ENCODE data around the gene PHACTR3. TPM values are rescaled to one million over a fixed set of nuclear protein-coding genes. Genes with fewer than 3 reads are reported as not detected.

Gene PHACTR3
- total RNA-seq, 5 donors from 2014 or later (not counting 1 experiment from before 2014, with no cell fraction given), result not detected

GRCh38 chr20:59752101-59752586 is 147.8 kb downstream of the PHACTR3 start:
- Mint-ChIP-seq H3K27ac (no peak overlapping the region), H3K27me3 (peaks cover 6 to 8% of the 10 kb centered on the region in 2 donors), H3K36me3 (no peaks in the 10 kb centered on the region), H3K9me3 (no peaks in the 10 kb centered on the region), H3K4me3 (no peak overlapping the region), H3K4me1 (no peaks in the 10 kb centered on the region)
- Histone ChIP-seq H3K9me3 (no peaks in the 10 kb centered on the region), H3K4me3 (ENCODE audit: control insufficient read depth in 1 of 2, extremely low read depth in 1 of 2, low read length in 1 of 2) (no peak overlapping the region), H3K36me3 (ENCODE audit: control insufficient read depth in 2 of 2, extremely low read depth in 1 of 2, insufficient read depth in 1 of 2, low read length in 1 of 2) (no peaks in the 10 kb centered on the region), H3K4me1 (ENCODE audit: control insufficient read depth in 1 of 2, extremely low read depth in 1 of 2, insufficient read depth in 2 of 2, low read length in 2 of 2) (no peaks in the 10 kb centered on the region), H3K27ac (ENCODE audit: low read length) (no peak overlapping the region), H3K27me3 (replicated peaks in 1 of 2; ENCODE audit: control insufficient read depth in 2 of 2, extremely low read depth in 1 of 2, insufficient read depth in 2 of 2, low read length in 1 of 2) (peaks cover 0 to 35% of the 10 kb centered on the region in 2 experiments)
- POLR2A ChIA-PET, result no interaction called here
- DNase-seq (peak in 1 of 35 experiments; percentile 24), ATAC-seq (replicated peaks in 1 of 4) (no peak)
- WGBS (ENCODE audit: insufficient coverage), result 31% methylated on average over 16 of the region's 17 CpGs
- CTCF ChIA-PET, result no interaction called here

- Mint-ChIP-seq H3K27me3 (peaks cover 6 to 8% of the 10 kb centered on the region in 2 donors), H3K9me3 (no peaks in the 10 kb centered on the region), H3K36me3 (no peaks in the 10 kb centered on the region), H3K4me1 (no peaks in the 10 kb centered on the region), H3K27ac (no peak overlapping the region), H3K4me3 (no peak overlapping the region)
- ATAC-seq (replicated peaks in 1 of 4) (no peak), DNase-seq (no peak)
- no peaks in the 10 kb centered on the region for H3K4me1 ChIP-seq (ENCODE audit: control insufficient read depth in 1 of 2, extremely low read depth in 1 of 2, insufficient read depth in 2 of 2, low read length in 2 of 2)
- CTCF ChIA-PET, result interaction anchor here in 1 of 2 donors (0.7 kb wide), 1 partner anchor 115 kb away, joined by 3 read pairs; no protein-coding TSS in a partner anchor
- H3K27ac ChIP-seq (ENCODE audit: low read length), result no peak overlapping the region
- H3K36me3 ChIP-seq (ENCODE audit: control insufficient read depth in 2 of 2, extremely low read depth in 1 of 2, insufficient read depth in 1 of 2, low read length in 1 of 2), result no peaks in the 10 kb centered on the region
- H3K27me3 ChIP-seq (replicated peaks in 1 of 2; ENCODE audit: control insufficient read depth in 2 of 2, extremely low read depth in 1 of 2, insufficient read depth in 2 of 2, low read length in 1 of 2), result peaks cover 0 to 33% of the 10 kb centered on the region in 2 experiments
- POLR2A ChIA-PET, result no interaction called here
- no peak overlapping the region for H3K4me3 ChIP-seq (ENCODE audit: control insufficient read depth in 1 of 2, extremely low read depth in 1 of 2, low read length in 1 of 2)
- 65% methylated on average over 13 of the region's 20 CpGs for WGBS (ENCODE audit: insufficient coverage)
- H3K9me3 ChIP-seq, result no peaks in the 10 kb centered on the region
These were observed 148.5 kb downstream of the PHACTR3 start for GRCh38 chr20:59752704-59753460.

- no peaks in the 10 kb centered on the region for H3K4me1 ChIP-seq (ENCODE audit: control insufficient read depth in 1 of 2, extremely low read depth in 1 of 2, insufficient read depth in 2 of 2, low read length in 2 of 2)
- POLR2A ChIA-PET, result no interaction called here
- no peak overlapping the region for H3K4me3 ChIP-seq (ENCODE audit: control insufficient read depth in 1 of 2, extremely low read depth in 1 of 2, low read length in 1 of 2)
- peaks cover 6 to 8% of the 10 kb centered on the region in 2 donors for H3K27me3 Mint-ChIP-seq
- peaks cover 0 to 33% of the 10 kb centered on the region in 2 experiments for H3K27me3 ChIP-seq (replicated peaks in 1 of 2; ENCODE audit: control insufficient read depth in 2 of 2, extremely low read depth in 1 of 2, insufficient read depth in 2 of 2, low read length in 1 of 2)
- H3K36me3 Mint-ChIP-seq, result no peaks in the 10 kb centered on the region
- no peaks in the 10 kb centered on the region for H3K9me3 ChIP-seq
- no peaks in the 10 kb centered on the region for H3K4me1 Mint-ChIP-seq
- DNase-seq (no peak), ATAC-seq (replicated peaks in 1 of 4) (no peak)
- H3K9me3 Mint-ChIP-seq, result no peaks in the 10 kb centered on the region
- no peak overlapping the region for H3K27ac ChIP-seq (ENCODE audit: low read length)
- H3K27ac Mint-ChIP-seq, result no peak overlapping the region
- 72% methylated on average over 9 of the region's 10 CpGs for WGBS (ENCODE audit: insufficient coverage)
- H3K36me3 ChIP-seq (ENCODE audit: control insufficient read depth in 2 of 2, extremely low read depth in 1 of 2, insufficient read depth in 1 of 2, low read length in 1 of 2), result no peaks in the 10 kb centered on the region
- CTCF ChIA-PET, result no interaction called here
- no peak overlapping the region for H3K4me3 Mint-ChIP-seq
These were observed 149.5 kb downstream of the PHACTR3 start for GRCh38 chr20:59753836-59754235.

GRCh38 chr20:59754551-59754950 is 150.2 kb downstream of the PHACTR3 start:
- no peaks in the 10 kb centered on the region for H3K36me3 Mint-ChIP-seq
- no peak overlapping the region for H3K4me3 ChIP-seq (ENCODE audit: control insufficient read depth in 1 of 2, extremely low read depth in 1 of 2, low read length in 1 of 2)
- no peak for DNase-seq
- H3K9me3 ChIP-seq, result no peaks in the 10 kb centered on the region
- POLR2A ChIA-PET, result no interaction called here
- CTCF ChIA-PET, result no interaction called here
- H3K4me3 Mint-ChIP-seq, result no peak overlapping the region
- no peak for ATAC-seq (replicated peaks in 1 of 4)
- H3K27me3 Mint-ChIP-seq, result peaks cover 6 to 8% of the 10 kb centered on the region in 2 donors
- no peaks in the 10 kb centered on the region for H3K36me3 ChIP-seq (ENCODE audit: control insufficient read depth in 2 of 2, extremely low read depth in 1 of 2, insufficient read depth in 1 of 2, low read length in 1 of 2)
- no peak overlapping the region for H3K27ac Mint-ChIP-seq
- H3K9me3 Mint-ChIP-seq, result no peaks in the 10 kb centered on the region
- H3K4me1 ChIP-seq (ENCODE audit: control insufficient read depth in 1 of 2, extremely low read depth in 1 of 2, insufficient read depth in 2 of 2, low read length in 2 of 2), result no peaks in the 10 kb centered on the region
- 59% methylated on average over 9 of the region's 9 CpGs for WGBS (ENCODE audit: insufficient coverage)
- no peak overlapping the region for H3K27ac ChIP-seq (ENCODE audit: low read length)
- H3K27me3 ChIP-seq (replicated peaks in 1 of 2; ENCODE audit: control insufficient read depth in 2 of 2, extremely low read depth in 1 of 2, insufficient read depth in 2 of 2, low read length in 1 of 2), result peaks cover 0 to 33% of the 10 kb centered on the region in 2 experiments
- H3K4me1 Mint-ChIP-seq, result no peaks in the 10 kb centered on the region

GRCh38 chr20:59756241-59756640 is 151.9 kb downstream of the PHACTR3 start:
- Histone ChIP-seq H3K27ac (ENCODE audit: low read length) (no peak overlapping the region), H3K36me3 (ENCODE audit: control insufficient read depth in 2 of 2, extremely low read depth in 1 of 2, insufficient read depth in 1 of 2, low read length in 1 of 2) (no peaks in the 10 kb centered on the region), H3K9me3 (no peaks in the 10 kb centered on the region), H3K27me3 (replicated peaks in 1 of 2; ENCODE audit: control insufficient read depth in 2 of 2, extremely low read depth in 1 of 2, insufficient read depth in 2 of 2, low read length in 1 of 2) (peaks cover 0 to 22% of the 10 kb centered on the region in 2 experiments), H3K4me1 (ENCODE audit: control insufficient read depth in 1 of 2, extremely low read depth in 1 of 2, insufficient read depth in 2 of 2, low read length in 2 of 2) (no peaks in the 10 kb centered on the region), H3K4me3 (ENCODE audit: control insufficient read depth in 1 of 2, extremely low read depth in 1 of 2, low read length in 1 of 2) (no peak overlapping the region)
- H3K36me3 Mint-ChIP-seq, result no peaks in the 10 kb centered on the region
- ChIA-PET CTCF (no interaction called here), POLR2A (no interaction called here)
- H3K4me3 Mint-ChIP-seq, result no peak overlapping the region
- ATAC-seq (replicated peaks in 1 of 4) (no peak), DNase-seq (no peak)
- no peaks in the 10 kb centered on the region for H3K4me1 Mint-ChIP-seq
- H3K27ac Mint-ChIP-seq, result no peak overlapping the region
- H3K27me3 Mint-ChIP-seq, result peaks cover 6% of the 10 kb centered on the region in 2 donors
- WGBS (ENCODE audit: insufficient coverage), result 94% methylated on average over 10 of the region's 18 CpGs
- no peaks in the 10 kb centered on the region for H3K9me3 Mint-ChIP-seq

- H3K4me3 Mint-ChIP-seq, result no peak overlapping the region
- CTCF ChIA-PET, result no interaction called here
These were observed 159.7 kb downstream of the PHACTR3 start for GRCh38 chr20:59764037-59764436.

More at GRCh38 chr20:59764037-59764436, 159.7 kb downstream of the PHACTR3 start:
- Histone ChIP-seq H3K27ac (ENCODE audit: low read length) (no peak overlapping the region), H3K4me1 (ENCODE audit: control insufficient read depth in 1 of 2, extremely low read depth in 1 of 2, insufficient read depth in 2 of 2, low read length in 2 of 2) (no peaks in the 10 kb centered on the region), H3K9me3 (no peaks in the 10 kb centered on the region), H3K27me3 (replicated peaks in 1 of 2; ENCODE audit: control insufficient read depth in 2 of 2, extremely low read depth in 1 of 2, insufficient read depth in 2 of 2, low read length in 1 of 2) (peaks cover 0 to 18% of the 10 kb centered on the region in 2 experiments), H3K36me3 (ENCODE audit: control insufficient read depth in 2 of 2, extremely low read depth in 1 of 2, insufficient read depth in 1 of 2, low read length in 1 of 2) (no peaks in the 10 kb centered on the region), H3K4me3 (ENCODE audit: control insufficient read depth in 1 of 2, extremely low read depth in 1 of 2, low read length in 1 of 2) (no peak overlapping the region)
- no peaks in the 10 kb centered on the region for H3K4me1 Mint-ChIP-seq
- POLR2A ChIA-PET, result no interaction called here
- DNase-seq, result no peak
- H3K36me3 Mint-ChIP-seq, result no peaks in the 10 kb centered on the region
- H3K27me3 Mint-ChIP-seq, result peaks cover 0 to 3% of the 10 kb centered on the region in 2 donors
- no peak for ATAC-seq (replicated peaks in 1 of 4)
- 80% methylated on average over 1 of the region's 2 CpGs for WGBS (ENCODE audit: insufficient coverage)
- H3K27ac Mint-ChIP-seq, result no peak overlapping the region
- H3K9me3 Mint-ChIP-seq, result peaks cover 0 to 19% (median 0%) of the 10 kb centered on the region in 3 donors
